K562 (cell line): ENCODE measurements around the gene LSP1. TPM values are rescaled to one million over a fixed set of nuclear protein-coding genes. Genes with fewer than 3 reads are reported as not detected.

Source experiments
- ATAC-seq: fragments of 200-7000 bp; cut with Tn5 transposase; 3 replicates; pipeline ENCODE4 v1.9.1; 2020; ENCODE audit warnings: moderate library complexity
- BruUV-seq: library from RNA; stranded (reverse); fragments of 400-500 nt; replicated peaks from 2 replicates; lab custom pipeline; 2021; lab: Mats Ljungman, UMichigan
- CTCF ChIA-PET: fragments of 300-600 bp; formaldehyde crosslinking; extraction: SDS; loops from one replicate; lab custom pipeline; 2021; ENCODE audit warnings: low intra/inter-chr PET ratio; lab: Yijun Ruan, JAX
- POLR2A ChIA-PET: fragments of 300-600, 350-650 bp; sonication (Branson Sonifier 250); formaldehyde crosslinking; extraction: SDS; loops from one replicate; lab custom pipeline; 2021; ENCODE audit warnings: antibody characterized with exemption, inconsistent platforms; lab: Yijun Ruan, JAX
- DNase-seq, 4 experiments: peaks; one replicate each; pipeline versions ENCODE4 v3.0.0 to v3.0.0-alpha.2; 2011 to 2018; ENCODE audit warnings: low spot score in 3 of 4, mixed read lengths in 3 of 4; ENCODE audit errors: extremely low read depth in 1 of 4
- FAIRE-seq: peaks from 2 replicates; lab custom pipeline; 2011; peaks lifted over from hg19 to GRCh38; lab: Jason Lieb, UNC
- H2AFZ ChIP-seq: 2 replicates; pipeline ENCODE4 v1.6.0; 2011; ENCODE audit warnings: low read depth, low read length, control low read depth, inconsistent platforms
- H3K27ac ChIP-seq: fragments of 200-600 bp; 3 replicates; pipeline ENCODE4 v1.8.0; 2011; ENCODE audit warnings: low read depth, mild to moderate bottlenecking, control low read depth, inconsistent platforms, low read length, moderate library complexity, mixed read lengths; ENCODE audit errors: extremely low read depth
- H3K27me3 ChIP-seq, 2 experiments: fragments of 300-600 bp in 1 of 2; 2 replicates in 1 of 2; 3 replicates in 1 of 2; pipeline versions ENCODE4 v1.6.0 to v1.8.0; 2011; ENCODE audit warnings: inconsistent platforms in 2 of 2, low read length in 2 of 2, mild to moderate bottlenecking in 1 of 2, mixed read lengths in 1 of 2, moderate library complexity in 1 of 2; ENCODE audit not compliant: control insufficient read depth in 2 of 2, insufficient read depth in 2 of 2
- H3K36me3 ChIP-seq: fragments of 300-600 bp; 3 replicates; pipeline ENCODE4 v1.8.0; 2011; ENCODE audit warnings: mild to moderate bottlenecking, low read length, inconsistent platforms; ENCODE audit not compliant: control insufficient read depth, insufficient read depth
- H3K4me1 ChIP-seq, 2 experiments: fragments of 200-600 bp in 1 of 2; replicated peaks in 1 of 2; 2 replicates in 1 of 2; 3 replicates in 1 of 2; pipeline versions ENCODE4 v1.5.1 to v1.8.0; 2011; ENCODE audit warnings: inconsistent platforms in 2 of 2, low read length in 2 of 2, mild to moderate bottlenecking in 1 of 2, mixed read lengths in 1 of 2, moderate library complexity in 1 of 2; ENCODE audit not compliant: control insufficient read depth in 2 of 2, insufficient read depth in 2 of 2
- H3K4me2 ChIP-seq: 2 replicates; pipeline ENCODE4 v1.6.1; 2011; ENCODE audit warnings: low read length, control low read depth, inconsistent platforms, mixed read lengths; ENCODE audit not compliant: insufficient read depth
- H3K4me3 ChIP-seq: fragments of 200-600 bp; sonication (generic), shearing (Covaris generic); 2 replicates; pipeline ENCODE4 v1.5.1; 2016; ENCODE audit warnings: control low read depth, inconsistent platforms
- H3K79me2 ChIP-seq: fragments of 200-600 bp; 3 replicates; pipeline ENCODE4 v1.8.0; 2011; ENCODE audit warnings: low read length, inconsistent platforms; ENCODE audit not compliant: control insufficient read depth, insufficient read depth
- H3K9ac ChIP-seq, 2 experiments: 2 replicates each; pipeline versions ENCODE4 v1.6.0 to v1.6.1; 2011; ENCODE audit warnings: low read depth in 2 of 2, low read length in 2 of 2, control low read depth in 1 of 2, inconsistent platforms in 1 of 2, mild to moderate bottlenecking in 1 of 2, mixed read lengths in 1 of 2; ENCODE audit not compliant: insufficient read depth in 1 of 2
- H3K9me1 ChIP-seq: one replicate; pipeline ENCODE4 v1.6.0; 2011; ENCODE audit warnings: inconsistent platforms, mild to moderate bottlenecking, low read length, moderate library complexity; ENCODE audit not compliant: control insufficient read depth, insufficient read depth
- H3K9me3 ChIP-seq: replicated peaks from 2 replicates; pipeline ENCODE4 v1.5.1; 2011; ENCODE audit warnings: low read depth, low read length, inconsistent platforms; ENCODE audit not compliant: control insufficient read depth, insufficient read depth
- H4K20me1 ChIP-seq: replicated peaks from 2 replicates; pipeline ENCODE4 v1.6.1; 2011; ENCODE audit warnings: low read length, inconsistent platforms, mixed read lengths; ENCODE audit not compliant: control insufficient read depth, insufficient read depth
- DACH1 ChIP-seq: fragments of 450-650 bp; IDR thresholded peaks from 2 replicates; pipeline ENCODE4 v1.6.1; 2018; ENCODE audit not compliant: partially characterized antibody
- ELF1 ChIP-seq: fragments of 200-800 bp; sonication (Bioruptor generic); IDR thresholded peaks from 2 replicates; pipeline ENCODE4 v1.6.1; 2016; ENCODE audit warnings: missing genetic modification characterization, missing compliant biosample characterization
- MTA1 ChIP-seq: fragments of 450-650 bp; IDR thresholded peaks from 2 replicates; pipeline ENCODE4 v1.6.1; 2017; ENCODE audit warnings: borderline replicate concordance
- NFRKB ChIP-seq: fragments of 450-650 bp; IDR thresholded peaks from 2 replicates; pipeline ENCODE4 v1.6.1; 2016; ENCODE audit warnings: low read depth
- SIN3B ChIP-seq: fragments of 450-650 bp; IDR thresholded peaks from 2 replicates; pipeline ENCODE4 v1.6.1; 2017; ENCODE audit warnings: low read depth, mild to moderate bottlenecking, moderate library complexity
- TCF7L2 ChIP-seq: fragments of 150-350 bp; IDR thresholded peaks from 2 replicates; pipeline ENCODE4 v1.6.1; 2016; ENCODE audit warnings: low read depth, mild to moderate bottlenecking, low read length, moderate library complexity
- ZNF165 ChIP-seq: fragments of 250-450 bp; sonication (Bioruptor Pico); IDR thresholded peaks from 2 replicates; pipeline ENCODE4 v1.4.0; 2020; ENCODE audit warnings: borderline replicate concordance
- ZNF174 ChIP-seq: fragments of 250-450 bp; sonication (Bioruptor Pico); IDR thresholded peaks from 2 replicates; pipeline ENCODE4 v1.4.0; 2020; ENCODE audit warnings: mild to moderate bottlenecking
- ZNF232 ChIP-seq: sonication (generic); formaldehyde crosslinking; IDR thresholded peaks from 2 replicates; pipeline ENCODE4 v1.8.0; 2022; ENCODE audit warnings: mild to moderate bottlenecking, missing genetic modification reagents
- ZNF3 ChIP-seq: fragments of 250-450 bp; sonication (Bioruptor Pico); IDR thresholded peaks from 2 replicates; pipeline ENCODE4 v1.5.0; 2021; ENCODE audit warnings: mild to moderate bottlenecking, moderate library complexity
- ZNF77 ChIP-seq: fragments of 250-450 bp; sonication (Bioruptor Pico); IDR thresholded peaks from 2 replicates; pipeline ENCODE4 v1.5.0; 2020
- WGBS: fragments of 100-300 bp; shearing (Covaris generic); methylation state at CpG from one replicate; pipeline ENCODE4 v1.1.6; 2016; ENCODE audit warnings: low coverage, mixed read lengths; ENCODE audit not compliant: insufficient coverage; ENCODE audit errors: missing lambda C conversion rate; 5-methylcytosine and 5-hydroxymethylcytosine counted together
- in situ Hi-C: fragments of 300-500 bp; cut with MboI; formaldehyde crosslinking; loops from 4 replicates; pipeline ENCODE4 v1.15.0; 2018; ENCODE audit warnings: inconsistent platforms, mixed read lengths
- intact Hi-C: fragments of 100-400 bp; cut with micrococcal nuclease; formaldehyde crosslinking; loops from 2 replicates; pipeline ENCODE4 v1.14.2; 2022
- polyA plus RNA-seq, 8 experiments: library from polyadenylated mRNA; depleted of rRNA in 4 of 8; stranded (reverse) in 5 of 8; unstranded in 3 of 8; fragments of >200 nt; fragmentation: Nextera tagmentation in 2 of 8; fragmentation: Illumina TruSeq in 1 of 8; extraction: Ambion mirVana in 2 of 8; extraction: Trizol in 1 of 8; gene quantifications; 2 replicates each; pipeline versions ENCODE4 v1.2.1 to v1.2.3, GENCODE V29; 2011 to 2014; ENCODE audit warnings: inconsistent platforms in 1 of 8, missing spikeins in 1 of 8
- total RNA-seq, 7 experiments: library from RNA; depleted of rRNA in 6 of 7; stranded (reverse); fragments of >200 nt in 6 of 7; fragmentation: Illumina TruSeq in 2 of 7; extraction: Trizol in 2 of 7; gene quantifications; 2 replicates each; pipeline versions ENCODE4 v1.2.1 to v1.2.3, GENCODE V29; 2011 to 2021; ENCODE audit warnings: low replicate concordance in 1 of 7
- TF ChIP-seq, protein P1 (sequence below): IDR thresholded peaks from 2 replicates; pipeline ENCODE4 v1.6.1; 2014; ENCODE audit warnings: antibody characterized with exemption
- TF ChIP-seq, protein P2 (sequence below): fragments of 150-350 bp; conservative IDR thresholded peaks from 2 replicates; pipeline ENCODE4 v1.6.1; 2014; ENCODE audit warnings: low read length
- TF ChIP-seq, protein P3 (sequence below): fragments of 450-650 bp; IDR thresholded peaks from 2 replicates; pipeline ENCODE4 v1.7.0; 2016; ENCODE audit warnings: borderline replicate concordance

LSP1 gene
- total and polyA plus RNA-seq, 9 of the 15 experiments (the other 6 are each of a cell fraction or from before 2014, with no cell fraction given): 0.08 to 2.9 (median 0.65) TPM; not detected in 2

DNA sequence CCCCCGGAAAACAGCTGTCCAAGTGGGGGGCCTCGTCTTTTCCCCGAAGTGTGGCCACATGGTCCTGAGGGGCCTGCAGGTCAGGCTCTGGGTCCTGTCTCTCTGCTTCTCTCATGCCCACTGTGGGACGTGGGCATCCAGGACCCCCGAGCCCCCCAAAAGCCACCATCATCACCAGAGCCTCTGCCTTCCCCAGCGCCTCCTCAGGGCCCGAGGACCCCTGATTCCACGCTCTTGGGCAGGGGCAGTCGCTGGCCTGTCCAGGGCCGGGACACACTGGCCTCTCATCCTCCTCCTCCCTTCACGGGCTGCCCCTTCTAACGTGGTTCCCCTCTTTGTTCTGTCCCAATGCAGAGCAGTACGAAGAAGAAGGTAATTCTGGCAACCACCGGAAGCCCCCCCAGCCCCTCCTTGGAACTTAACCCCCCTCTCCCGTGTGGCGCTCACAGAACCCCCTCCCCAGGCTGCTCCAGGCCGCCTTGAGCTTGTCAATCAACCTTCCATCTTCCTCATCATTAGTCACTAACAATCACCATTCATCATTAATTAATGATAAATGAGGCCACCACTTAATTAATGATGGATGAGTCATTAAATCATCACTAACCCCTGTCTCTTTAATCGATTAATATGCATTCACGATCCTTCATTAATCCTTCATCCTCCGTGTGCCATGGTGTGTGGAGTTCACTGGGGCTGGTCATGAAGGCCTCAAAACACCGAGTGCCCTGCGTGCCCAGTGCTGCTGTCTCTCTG, 70.5 kb downstream of the LSP1 start:
- BruUV-seq: no TSS peak
- H3K4me2 ChIP-seq: no peak overlapping the region
- H3K9me3 ChIP-seq: no peaks in the 10 kb centered on the region
- DNase-seq: no peak
- H3K27me3 ChIP-seq: peaks cover 15 to 77% of the 10 kb centered on the region in 2 experiments; a peak in 4 of 5 replicates
- no peaks in the 10 kb centered on the region for H3K79me2 ChIP-seq
- H2AFZ ChIP-seq: no peak overlapping the region
- TF ChIP-seq, protein P1, sequence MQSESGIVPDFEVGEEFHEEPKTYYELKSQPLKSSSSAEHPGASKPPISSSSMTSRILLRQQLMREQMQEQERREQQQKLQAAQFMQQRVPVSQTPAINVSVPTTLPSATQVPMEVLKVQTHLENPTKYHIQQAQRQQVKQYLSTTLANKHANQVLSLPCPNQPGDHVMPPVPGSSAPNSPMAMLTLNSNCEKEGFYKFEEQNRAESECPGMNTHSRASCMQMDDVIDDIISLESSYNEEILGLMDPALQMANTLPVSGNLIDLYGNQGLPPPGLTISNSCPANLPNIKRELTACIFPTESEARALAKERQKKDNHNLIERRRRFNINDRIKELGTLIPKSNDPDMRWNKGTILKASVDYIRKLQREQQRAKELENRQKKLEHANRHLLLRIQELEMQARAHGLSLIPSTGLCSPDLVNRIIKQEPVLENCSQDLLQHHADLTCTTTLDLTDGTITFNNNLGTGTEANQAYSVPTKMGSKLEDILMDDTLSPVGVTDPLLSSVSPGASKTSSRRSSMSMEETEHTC: no peak
- no peak for TF ChIP-seq ZNF165
- peak; percentile 51 for TF ChIP-seq DACH1
- TF ChIP-seq, protein P2, sequence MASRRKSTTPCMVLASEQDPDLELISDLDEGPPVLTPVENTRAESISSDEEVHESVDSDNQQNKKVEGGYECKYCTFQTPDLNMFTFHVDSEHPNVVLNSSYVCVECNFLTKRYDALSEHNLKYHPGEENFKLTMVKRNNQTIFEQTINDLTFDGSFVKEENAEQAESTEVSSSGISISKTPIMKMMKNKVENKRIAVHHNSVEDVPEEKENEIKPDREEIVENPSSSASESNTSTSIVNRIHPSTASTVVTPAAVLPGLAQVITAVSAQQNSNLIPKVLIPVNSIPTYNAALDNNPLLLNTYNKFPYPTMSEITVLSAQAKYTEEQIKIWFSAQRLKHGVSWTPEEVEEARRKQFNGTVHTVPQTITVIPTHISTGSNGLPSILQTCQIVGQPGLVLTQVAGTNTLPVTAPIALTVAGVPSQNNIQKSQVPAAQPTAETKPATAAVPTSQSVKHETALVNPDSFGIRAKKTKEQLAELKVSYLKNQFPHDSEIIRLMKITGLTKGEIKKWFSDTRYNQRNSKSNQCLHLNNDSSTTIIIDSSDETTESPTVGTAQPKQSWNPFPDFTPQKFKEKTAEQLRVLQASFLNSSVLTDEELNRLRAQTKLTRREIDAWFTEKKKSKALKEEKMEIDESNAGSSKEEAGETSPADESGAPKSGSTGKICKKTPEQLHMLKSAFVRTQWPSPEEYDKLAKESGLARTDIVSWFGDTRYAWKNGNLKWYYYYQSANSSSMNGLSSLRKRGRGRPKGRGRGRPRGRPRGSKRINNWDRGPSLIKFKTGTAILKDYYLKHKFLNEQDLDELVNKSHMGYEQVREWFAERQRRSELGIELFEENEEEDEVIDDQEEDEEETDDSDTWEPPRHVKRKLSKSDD: no peak
- TF ChIP-seq ZNF174 (CRISPR knock-in tag): no peak
- TF ChIP-seq SIN3B: no peak
- TF ChIP-seq, protein P3, sequence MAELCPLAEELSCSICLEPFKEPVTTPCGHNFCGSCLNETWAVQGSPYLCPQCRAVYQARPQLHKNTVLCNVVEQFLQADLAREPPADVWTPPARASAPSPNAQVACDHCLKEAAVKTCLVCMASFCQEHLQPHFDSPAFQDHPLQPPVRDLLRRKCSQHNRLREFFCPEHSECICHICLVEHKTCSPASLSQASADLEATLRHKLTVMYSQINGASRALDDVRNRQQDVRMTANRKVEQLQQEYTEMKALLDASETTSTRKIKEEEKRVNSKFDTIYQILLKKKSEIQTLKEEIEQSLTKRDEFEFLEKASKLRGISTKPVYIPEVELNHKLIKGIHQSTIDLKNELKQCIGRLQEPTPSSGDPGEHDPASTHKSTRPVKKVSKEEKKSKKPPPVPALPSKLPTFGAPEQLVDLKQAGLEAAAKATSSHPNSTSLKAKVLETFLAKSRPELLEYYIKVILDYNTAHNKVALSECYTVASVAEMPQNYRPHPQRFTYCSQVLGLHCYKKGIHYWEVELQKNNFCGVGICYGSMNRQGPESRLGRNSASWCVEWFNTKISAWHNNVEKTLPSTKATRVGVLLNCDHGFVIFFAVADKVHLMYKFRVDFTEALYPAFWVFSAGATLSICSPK: no peak
- no peak for TF ChIP-seq ELF1 (tag)
- TF ChIP-seq NFRKB: no peak
- TF ChIP-seq MTA1: no peak
- no peak for TF ChIP-seq ZNF77 (CRISPR knock-in tag)
- TF ChIP-seq ZNF232 (CRISPR knock-in tag): 0 out of 2 replicates have a peak, but pooled peaks have one; percentile 64
- no peak for TF ChIP-seq ZNF3 (CRISPR knock-in tag)
- TF ChIP-seq TCF7L2: no peak
- no peaks in the 10 kb centered on the region for H3K9me1 ChIP-seq
- CTCF ChIA-PET: no interaction called here
- intact Hi-C loops (no loop called here), in situ Hi-C loops (no loop called here)
- ATAC-seq: no peak
- FAIRE-seq: no peak
- no peaks in the 10 kb centered on the region for H3K36me3 ChIP-seq
- H3K27ac ChIP-seq: no peak overlapping the region
- POLR2A ChIA-PET: no interaction called here
- H3K4me1 ChIP-seq: peaks cover 0 to 49% of the 10 kb centered on the region in 2 experiments; a peak in 2 of 5 replicates
- no peak overlapping the region for H3K9ac ChIP-seq
- H3K4me3 ChIP-seq: no peak overlapping the region
- peaks cover 7% of the 10 kb centered on the region; the same call in 1 of the 2 replicates for H4K20me1 ChIP-seq
- 3% methylated on average over 15 of the region's 22 CpGs for WGBS
